CD4-positive, alpha-beta T cell treated with Interleukin-21 for 1 hour (primary cell): Measurements from ENCODE around the gene DNPH1.

Experiments used
- DNase-seq: peaks from one replicate; pipeline ENCODE4 v3.0.0-alpha.2; 2020

Gene DNPH1

GRCh38 chr6:43243664-43244321 lies 14.5 kb upstream of the DNPH1 start:
- DNase-seq, result no peak

- DNase-seq, result peak; percentile 45
Measured at GRCh38 chr6:43242908-43243663, 13.8 kb upstream of the DNPH1 start, which contains the start of gene TTBK1. TSS of gene TTBK1 (plus strand) at chr6:43243481. CDS start at chr6:43246661, 3,180 bp downstream.

DNA sequence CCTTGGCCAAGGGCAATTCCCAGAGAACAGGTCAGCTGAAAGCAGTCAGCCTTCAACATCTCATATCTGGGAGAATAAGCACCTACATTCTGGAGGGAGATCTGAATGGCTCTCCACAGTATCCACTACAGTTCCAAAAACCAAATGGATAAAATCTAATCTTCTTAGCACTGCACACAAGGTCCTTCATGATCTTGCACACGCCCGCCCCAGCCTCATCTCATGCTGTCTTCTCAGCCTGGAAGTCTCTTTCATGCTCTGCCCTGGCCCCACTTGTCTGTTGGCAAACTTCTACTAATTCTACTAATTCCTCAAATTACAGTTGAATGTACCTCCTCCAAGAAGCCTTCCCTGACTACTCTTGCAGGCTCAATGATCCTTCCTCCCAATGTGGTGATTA lies 12.2 kb upstream of the DNPH1 start:
- no peak for DNase-seq

- no peak for DNase-seq
Measured at GRCh38 chr6:43240950-43241349, 11.7 kb upstream of the DNPH1 start.

GRCh38 chr6:43239054-43239453 lies 9.8 kb upstream of the DNPH1 start:
- no peak for DNase-seq

DNA sequence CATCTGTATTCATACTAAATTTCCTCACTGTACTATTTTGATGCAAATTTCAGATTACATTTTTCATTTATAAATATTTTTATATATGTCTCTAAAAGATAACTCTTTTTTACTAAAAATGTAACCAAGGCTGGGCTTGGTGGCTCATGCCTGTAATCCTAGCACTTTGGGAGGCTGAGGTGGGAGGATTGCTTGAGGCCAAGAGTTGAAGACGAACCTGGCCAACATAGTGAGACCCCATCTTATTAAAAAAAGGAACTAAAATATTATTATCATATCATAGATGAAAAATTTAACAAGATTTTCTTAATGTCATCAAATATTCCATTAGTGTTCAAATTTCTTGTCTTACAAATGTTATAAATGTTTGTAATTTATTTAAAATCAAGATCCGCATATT lies 6.6 kb upstream of the DNPH1 start:
- no peak for DNase-seq

DNA sequence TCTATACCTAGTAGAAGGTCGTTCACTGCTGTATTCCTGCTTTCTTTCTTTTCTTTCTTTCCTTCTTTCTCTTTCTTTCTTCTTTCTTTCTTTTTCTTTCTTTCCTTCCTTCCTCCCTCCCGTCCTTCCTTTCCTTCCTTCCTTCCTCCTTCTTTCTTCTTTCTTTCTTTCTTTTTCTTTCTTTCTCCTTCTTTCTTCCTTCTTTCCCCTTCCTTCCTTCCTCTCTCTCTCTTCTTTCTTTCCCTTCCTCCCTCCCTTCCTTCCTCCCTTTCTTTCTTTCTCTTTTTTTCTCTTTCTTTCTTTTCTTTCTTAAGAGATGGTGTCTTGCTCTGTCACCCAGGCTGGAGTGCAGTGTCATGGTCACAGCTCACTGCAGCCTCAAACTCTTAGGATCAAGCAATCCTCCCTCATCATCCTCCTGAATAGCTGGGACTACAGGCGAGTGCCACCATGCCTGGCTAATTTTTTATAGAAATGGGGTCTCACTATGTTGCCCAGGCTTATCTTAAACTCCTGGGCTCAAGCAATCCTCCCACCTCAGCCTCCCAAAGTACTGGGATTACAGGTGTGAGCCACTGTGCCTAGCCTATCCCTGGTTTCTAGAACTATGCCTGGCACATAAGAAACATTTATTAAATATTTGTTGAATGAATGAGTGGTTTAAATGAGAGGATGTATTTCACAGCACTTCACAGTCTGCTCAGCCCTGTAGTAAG lies 2.6 kb upstream of the DNPH1 start:
- no peak for DNase-seq

- DNase-seq, result no peak
Measured at GRCh38 chr6:43231053-43231452, 1.8 kb upstream of the DNPH1 start.

GRCh38 chr6:43229803-43230620 lies 731 bp upstream of the DNPH1 start:
- DNase-seq, result no peak

DNA sequence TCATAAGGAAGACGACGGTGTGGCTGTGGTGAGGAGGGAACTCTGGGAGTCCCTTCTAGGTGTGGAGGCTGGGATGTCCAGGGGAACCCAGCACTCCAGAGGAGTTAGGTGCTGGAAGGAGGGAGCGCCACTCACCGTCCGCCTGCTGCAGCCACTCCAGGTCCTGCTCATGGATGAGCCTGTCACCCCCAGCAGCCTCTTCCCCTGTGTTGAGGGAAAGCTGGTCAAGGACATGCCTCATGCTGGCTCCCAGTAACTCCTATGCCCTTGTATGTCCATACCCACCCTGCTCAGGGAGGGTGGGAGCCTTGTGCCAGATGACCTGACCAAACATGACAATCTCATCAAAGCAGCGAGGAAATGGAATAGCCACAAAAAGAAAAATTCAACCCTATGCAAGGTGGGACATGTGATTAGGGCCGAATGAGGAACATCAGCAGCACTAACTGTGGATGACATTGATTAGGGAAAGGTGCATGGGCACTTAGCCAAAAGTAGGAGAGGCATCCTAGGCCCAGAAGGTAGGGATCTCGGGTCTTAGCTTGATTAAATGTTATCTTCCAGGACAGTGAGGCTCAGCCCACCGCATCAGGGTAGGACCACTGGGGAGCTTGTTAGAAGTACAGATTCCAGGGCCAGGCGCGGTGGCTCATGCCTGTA lies 3.0 kb downstream of the DNPH1 start:
- no peak for DNase-seq

- DNase-seq, result no peak
Measured at GRCh38 chr6:43223175-43223574, 6.1 kb downstream of the DNPH1 start.

DNA sequence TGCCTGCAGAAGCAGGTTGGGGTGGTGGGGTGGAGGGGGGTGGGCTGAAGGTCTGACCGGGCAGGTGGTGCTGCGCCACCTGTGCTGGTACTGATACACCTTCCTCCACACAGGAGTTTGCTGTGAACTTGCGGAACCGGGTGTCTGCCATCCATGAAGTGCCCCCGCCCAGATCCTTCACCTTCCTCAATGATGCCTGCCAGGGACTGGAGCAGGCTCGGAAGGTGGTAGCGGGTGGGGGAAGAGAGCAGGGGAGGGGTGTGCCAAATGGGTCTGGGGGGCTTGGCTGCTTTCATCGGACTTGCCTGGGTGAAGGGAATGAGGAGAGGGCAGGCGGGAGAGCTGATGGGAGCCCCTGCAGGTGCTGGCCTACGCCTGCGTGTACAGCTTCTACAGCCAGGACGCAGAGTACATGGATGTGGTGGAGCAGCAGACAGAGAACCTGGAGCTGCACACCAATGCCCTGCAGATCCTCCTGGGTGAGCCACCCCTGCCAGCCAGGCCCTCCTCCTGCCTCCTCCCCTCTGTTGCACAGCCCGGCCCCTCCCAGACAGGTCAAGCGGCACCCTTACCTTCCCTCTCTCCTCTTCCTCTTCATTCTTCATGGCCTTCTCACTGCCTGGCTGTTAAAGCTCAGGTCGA lies 6.7 kb downstream of the DNPH1 start:
- DNase-seq, result no peak

GRCh38 chr6:43221046-43221972 lies 8.0 kb downstream of the DNPH1 start:
- no peak for DNase-seq

- no peak for DNase-seq
Measured at GRCh38 chr6:43220439-43220951, 8.8 kb downstream of the DNPH1 start.

DNA sequence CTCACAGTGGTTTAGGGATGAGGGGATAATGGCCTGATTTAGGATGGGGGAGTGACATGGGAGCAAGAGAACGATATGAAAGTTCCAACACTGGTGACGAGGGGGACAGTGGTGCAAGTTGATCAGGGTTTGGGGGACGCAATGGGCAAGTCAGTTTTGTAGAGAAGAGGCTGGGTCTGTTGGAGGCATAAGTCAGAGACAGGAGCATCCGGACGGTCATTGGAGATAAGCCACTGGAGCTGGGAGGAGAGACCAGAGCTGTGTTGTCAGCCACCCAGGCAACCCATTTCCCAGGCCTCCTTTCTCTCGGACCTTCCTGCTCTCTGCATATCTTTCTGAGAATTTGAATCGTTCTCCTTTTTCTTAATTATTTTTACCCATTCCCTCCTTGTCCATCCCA lies 9.5 kb downstream of the DNPH1 start:
- DNase-seq, result no peak

GRCh38 chr6:43219119-43219518 lies 10.2 kb downstream of the DNPH1 start:
- DNase-seq, result no peak

- no peak for DNase-seq
Measured at GRCh38 chr6:43217351-43217750, 11.9 kb downstream of the DNPH1 start.

GRCh38 chr6:43216200-43216599 lies 13.1 kb downstream of the DNPH1 start:
- DNase-seq, result no peak

DNA sequence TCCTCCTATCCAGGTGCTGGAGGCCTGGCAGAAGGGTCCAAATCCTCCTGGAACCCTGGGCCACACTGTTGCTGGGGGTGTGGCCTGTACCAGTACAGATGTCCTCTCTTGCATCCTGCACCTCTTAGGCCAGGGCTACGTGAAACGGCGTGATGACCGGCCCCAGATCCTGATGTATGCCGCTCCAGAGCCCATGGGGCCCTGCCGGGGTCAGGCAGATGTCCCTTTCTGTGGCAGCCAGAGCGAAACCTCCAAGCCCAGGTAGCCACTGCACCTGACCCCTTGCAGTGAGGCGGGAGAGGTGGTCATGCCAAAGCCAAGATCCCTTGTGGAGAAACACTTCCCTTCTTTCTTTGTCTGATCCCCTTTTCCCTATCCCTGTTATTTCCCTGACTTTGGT lies 14.2 kb downstream of the DNPH1 start:
- no peak for DNase-seq

- no peak for DNase-seq
Measured at GRCh38 chr6:43213431-43213830, 15.8 kb downstream of the DNPH1 start.

DNA sequence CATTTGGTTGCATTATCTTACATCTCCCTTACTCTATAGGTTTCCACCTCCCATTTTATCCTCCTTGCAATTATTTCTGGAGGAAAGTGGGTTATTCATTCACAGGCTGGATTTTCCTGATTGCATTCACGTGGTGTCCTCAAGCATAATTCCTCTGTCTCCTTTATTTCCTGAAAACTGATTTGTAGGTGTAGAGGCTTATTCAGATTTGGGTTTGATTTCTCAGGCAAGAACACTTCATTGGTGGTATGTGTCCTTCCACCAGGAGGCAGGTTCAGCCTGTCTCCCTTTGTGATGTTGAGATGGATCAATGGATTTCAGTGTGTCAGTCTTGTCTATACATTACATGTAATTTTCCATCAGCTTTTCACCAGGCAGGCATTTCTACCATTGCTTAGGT lies 17.3 kb downstream of the DNPH1 start:
- no peak for DNase-seq
